Spleen (tissue), 7 donors: ENCODE data around the gene BLOC1S1.

Experiments used
- CTCF ChIP-seq, 11 experiments: fragments of 200-600 bp in 7 of 11; fragments of 450-650 bp in 4 of 11; sonication (generic) in 4 of 11; IDR thresholded peaks in 8 of 11; conservative IDR thresholded peaks in 3 of 11; 1 replicate in 7 of 11; 2 replicates in 4 of 11; pipeline versions ENCODE4 v1.4.0 to v1.8.0; 2016 to 2021; ENCODE audit warnings: antibody characterized with exemption in 11 of 11, inconsistent platforms in 4 of 11, mild to moderate bottlenecking in 1 of 11
- POLR2A ChIP-seq, 3 donors: fragments of 450-650 bp; IDR thresholded peaks; one replicate each; pipeline ENCODE4 v1.5.1; 2017; ENCODE audit warnings: antibody characterized with exemption in 3 of 3, mild to moderate bottlenecking in 1 of 3
- POLR2AphosphoS5 ChIP-seq, 3 donors: sonication (generic); formaldehyde crosslinking; IDR thresholded peaks; one replicate each; pipeline ENCODE4 v1.5.1; 2017; ENCODE audit warnings: antibody characterized with exemption in 3 of 3
- donor health status: DM: no; HTN: no; CAD: no; lungs with moderate emphysema.
- donor health status: DM: no; HTN: no; CAD: no.
- donor health status: DM: no; HTN: no; CAD: no.

GRCh38 chr12:55679691-55680090 is 36.2 kb upstream of the BLOC1S1 start:
- TF ChIP-seq CTCF (IDR thresholded peaks at IDR 0.05 in 8 of 11, conservative IDR thresholded peaks at IDR 0.05 in 3 of 11) (no peak), POLR2AphosphoS5 (IDR thresholded peaks at IDR 0.05) (no peak), POLR2A (IDR thresholded peaks at IDR 0.05) (no peak)
